HG03558 (cell line): Measurements from ENCODE around the gene TBR1.

Experiments
- ATAC-seq: cut with Tn5 transposase; IDR thresholded peaks from one replicate; pipeline ENCODE4 v1.9.1; 2021; ENCODE audit warnings: moderate number of reproducible peaks; ENCODE audit not compliant: unreplicated experiment; ENCODE audit errors: extremely low read depth

TBR1 gene

GRCh38 chr2:161415987-161416707 is at the start of gene TBR1:
Gene TBR1 (plus strand): TSS chr2:161416297. CDS start chr2:161416411, 114 bp downstream.
- ATAC-seq, result no peak

GRCh38 chr2:161367675-161368074 is 48.4 kb upstream of the TBR1 start:
- no peak for ATAC-seq

- ATAC-seq, result no peak
Measured at GRCh38 chr2:161369311-161369710, 46.8 kb upstream of the TBR1 start.

DNA sequence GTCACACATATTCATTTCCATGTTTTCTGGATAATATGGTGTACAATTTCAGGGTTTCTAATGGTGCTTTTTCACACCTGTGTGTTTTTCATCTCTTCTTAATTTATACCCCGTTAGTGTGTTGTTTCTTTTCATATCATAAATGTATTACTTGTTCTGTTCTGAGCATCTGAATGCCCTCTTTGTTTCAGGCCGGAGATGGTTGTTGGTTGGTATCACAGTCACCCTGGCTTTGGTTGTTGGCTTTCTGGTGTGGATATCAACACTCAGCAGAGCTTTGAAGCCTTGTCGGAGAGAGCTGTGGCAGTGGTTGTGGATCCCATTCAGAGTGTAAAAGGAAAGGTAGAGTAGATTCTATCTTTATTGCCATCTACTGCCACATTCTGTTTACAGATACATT is 45.1 kb upstream of the TBR1 start:
- ATAC-seq, result no peak

- no peak for ATAC-seq
Measured at GRCh38 chr2:161371869-161372268, 44.2 kb upstream of the TBR1 start.

GRCh38 chr2:161373942-161374341 is 42.2 kb upstream of the TBR1 start:
- no peak for ATAC-seq

GRCh38 chr2:161374446-161374845 is 41.7 kb upstream of the TBR1 start:
- ATAC-seq, result no peak

DNA sequence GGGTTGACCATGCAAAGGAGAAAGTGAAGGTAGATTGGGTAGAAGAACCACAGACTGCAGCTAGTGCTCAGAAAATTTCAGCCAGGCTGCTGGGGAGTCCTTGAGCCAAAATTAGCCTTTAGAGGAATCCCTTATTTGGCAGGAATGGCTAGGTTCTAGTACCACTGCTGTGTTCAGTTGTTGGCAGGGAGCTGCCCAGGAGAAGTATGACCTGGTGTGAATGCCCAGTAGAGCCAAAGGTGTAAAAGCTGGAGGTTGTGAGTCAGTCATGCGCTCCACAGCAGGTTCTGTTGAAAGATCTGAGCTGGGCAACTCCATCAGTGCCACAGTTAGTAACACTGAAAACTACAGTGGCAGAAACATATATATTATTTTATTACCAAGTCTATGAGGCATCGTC is 36.4 kb upstream of the TBR1 start:
- ATAC-seq, result no peak

- no peak for ATAC-seq
Measured at GRCh38 chr2:161381546-161381945, 34.6 kb upstream of the TBR1 start.

DNA sequence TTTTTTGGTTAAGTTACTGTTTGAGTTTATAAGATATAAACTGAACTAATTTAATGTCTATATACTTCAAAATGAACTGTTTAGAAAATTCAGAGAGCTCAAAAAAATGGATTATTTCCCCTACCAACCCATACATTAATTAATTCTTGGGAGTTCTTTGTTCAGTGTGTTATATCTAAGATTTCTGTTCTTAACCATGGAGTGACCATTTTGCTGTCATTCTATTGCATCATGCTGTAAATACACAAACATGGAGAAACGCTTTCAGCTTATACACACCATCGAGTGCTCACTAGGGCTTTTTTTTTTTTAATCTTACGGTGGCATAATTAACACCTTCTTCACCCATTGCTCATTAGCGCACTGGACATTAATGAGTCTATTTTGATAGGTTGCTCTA is 33.4 kb upstream of the TBR1 start:
- ATAC-seq, result no peak

DNA sequence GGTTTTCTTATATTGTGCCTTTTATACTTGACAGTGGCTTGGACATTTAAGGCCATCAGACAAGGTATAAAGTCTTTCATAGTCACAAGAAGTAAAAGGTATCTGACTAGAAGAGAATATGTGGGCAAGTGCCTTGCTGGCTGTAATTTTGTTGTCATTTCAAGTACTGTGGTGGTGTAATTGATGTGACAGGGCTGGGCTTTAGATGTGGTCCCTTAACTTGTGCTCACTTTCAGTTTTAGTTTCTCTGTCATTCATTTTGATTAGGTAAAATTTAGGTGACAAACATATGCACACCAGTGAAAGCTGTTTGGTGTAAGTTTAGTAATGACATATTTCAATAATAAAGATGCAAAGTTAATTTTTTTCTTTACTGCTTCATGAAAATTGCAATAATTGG is 31.2 kb upstream of the TBR1 start:
- ATAC-seq, result peak; percentile 70

DNA sequence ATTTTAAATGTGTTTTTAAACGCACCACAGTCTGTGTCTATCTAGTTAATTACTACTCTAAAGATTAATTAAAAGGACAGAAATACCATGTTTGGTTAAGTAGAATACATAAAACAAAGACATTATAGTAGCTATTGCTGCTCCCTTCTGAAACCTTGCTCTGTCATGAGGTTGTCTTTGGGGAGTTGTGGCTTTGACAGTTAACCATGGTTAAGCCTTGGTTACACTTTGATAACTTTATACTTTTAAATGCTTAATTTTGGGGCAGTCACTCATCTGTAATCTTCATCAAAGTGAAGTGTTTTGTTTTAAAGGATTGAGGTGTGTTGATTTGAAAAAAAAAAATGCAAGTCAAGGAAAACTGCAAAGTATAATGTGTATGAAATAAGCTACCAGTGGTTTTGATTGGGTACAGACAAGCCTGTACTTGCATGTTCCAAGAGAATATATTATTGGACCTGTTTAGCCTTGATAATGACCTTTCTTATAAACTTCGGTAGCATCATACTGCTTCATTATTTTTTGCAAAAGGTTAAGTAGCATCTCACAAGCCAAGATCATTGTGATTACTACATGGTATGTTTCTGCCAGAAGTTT is 29.8 kb upstream of the TBR1 start:
- ATAC-seq, result peak; percentile 48

DNA sequence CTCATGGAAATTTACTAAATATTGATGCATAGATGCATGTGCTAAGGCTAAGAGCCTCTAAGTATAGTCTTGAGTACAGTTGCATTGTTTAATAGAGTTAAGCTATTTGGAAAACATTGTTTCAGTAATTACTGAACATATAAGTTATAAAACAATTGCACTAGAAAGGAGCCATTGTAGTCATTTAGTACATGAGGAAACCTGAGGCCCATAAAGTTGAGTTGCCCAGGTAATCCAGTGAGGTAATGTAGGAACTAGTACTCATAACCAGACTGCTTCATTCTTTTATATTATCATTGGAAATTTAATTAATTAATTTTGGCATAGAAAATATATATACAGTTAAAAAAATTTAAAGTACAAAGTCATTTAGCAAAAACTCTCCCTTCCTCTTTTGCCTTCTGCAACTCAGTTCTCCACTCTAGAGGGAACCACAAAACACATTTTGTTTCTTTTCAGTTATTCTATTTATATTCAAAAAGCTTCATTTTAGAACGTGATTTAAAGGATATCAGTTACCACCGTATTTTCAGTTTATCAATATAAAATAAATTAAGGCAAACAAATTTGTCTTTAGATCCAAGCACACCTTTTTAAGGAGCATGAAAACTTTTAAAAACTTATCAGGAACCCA is 27.8 kb upstream of the TBR1 start:
- ATAC-seq, result no peak

DNA sequence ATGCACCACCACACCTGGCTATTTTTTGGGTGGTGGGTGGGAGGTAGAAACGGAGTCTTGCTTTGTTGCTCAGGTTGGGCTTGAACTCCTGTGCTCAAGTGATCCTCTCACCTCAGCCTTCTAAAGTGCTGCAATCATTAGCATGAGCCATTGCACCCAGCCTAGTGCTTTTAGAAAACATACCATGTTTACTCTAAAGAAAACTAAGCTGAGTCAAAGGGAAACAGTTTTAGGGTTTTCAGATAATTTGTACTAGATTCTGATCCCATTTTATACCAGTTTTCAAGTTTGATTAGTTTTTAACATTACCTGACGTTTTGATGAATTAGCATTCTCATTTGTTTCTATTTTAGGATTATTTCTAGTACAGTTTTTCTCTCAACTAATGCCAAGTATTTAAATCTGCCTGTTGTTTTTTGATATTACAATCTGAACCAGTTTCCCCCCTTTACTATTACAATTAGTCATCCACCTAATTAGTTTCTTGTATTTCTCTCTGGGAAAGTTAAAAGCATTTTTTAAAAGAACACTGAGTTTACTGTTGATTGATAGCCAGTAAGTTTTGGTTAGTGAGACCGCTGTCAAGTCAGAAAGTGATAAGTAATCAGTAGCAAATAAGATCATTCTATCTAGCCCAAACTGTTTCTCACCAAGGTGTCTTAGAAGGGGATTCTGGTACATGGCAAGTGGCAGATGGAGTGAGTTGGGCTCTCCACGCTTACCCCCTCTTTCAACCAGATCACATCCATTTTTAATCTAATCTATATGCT is 24.2 kb upstream of the TBR1 start:
- ATAC-seq, result no peak

GRCh38 chr2:161400076-161400475 is 16.0 kb upstream of the TBR1 start:
- ATAC-seq, result no peak

DNA sequence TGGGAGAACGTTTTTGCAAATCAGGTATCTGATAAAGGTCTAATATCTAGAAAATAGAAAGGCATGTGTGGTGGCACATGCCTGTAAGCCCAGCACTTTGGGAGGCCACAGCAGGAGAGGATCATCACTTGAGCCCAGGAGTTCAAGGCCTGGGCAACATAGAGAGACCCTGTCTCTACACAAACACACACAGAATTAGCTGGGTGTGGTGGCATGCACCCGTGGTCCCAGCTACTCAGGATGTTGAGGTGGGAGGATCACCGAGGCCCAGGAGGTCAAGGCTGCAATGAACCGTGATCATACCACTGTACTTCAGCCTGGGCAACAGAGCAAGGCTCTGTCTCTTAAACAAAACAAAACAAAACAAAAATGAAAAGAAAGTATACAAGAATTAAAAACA is 13.8 kb upstream of the TBR1 start:
- ATAC-seq, result no peak

- ATAC-seq, result no peak
Measured at GRCh38 chr2:161406316-161406715, 9.8 kb upstream of the TBR1 start.

DNA sequence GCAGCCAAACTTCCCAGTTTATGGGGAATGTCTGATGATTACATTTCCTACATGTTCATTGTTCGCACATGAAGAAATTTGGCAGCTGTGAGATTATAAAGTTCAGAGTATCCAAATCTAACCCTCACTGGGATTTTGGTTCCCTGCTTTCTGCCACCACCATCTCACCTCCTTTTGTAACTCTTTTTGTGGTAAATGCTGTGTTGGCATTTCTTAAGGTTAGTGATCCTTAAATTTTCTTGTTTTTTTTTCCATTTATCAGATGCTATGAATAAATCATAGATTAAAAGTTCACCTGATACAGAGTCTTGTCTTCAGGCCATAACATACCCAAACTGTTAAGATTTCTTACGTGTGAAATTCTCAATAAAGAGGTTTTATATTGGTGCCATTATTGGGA is 8.5 kb upstream of the TBR1 start:
- ATAC-seq, result no peak

DNA sequence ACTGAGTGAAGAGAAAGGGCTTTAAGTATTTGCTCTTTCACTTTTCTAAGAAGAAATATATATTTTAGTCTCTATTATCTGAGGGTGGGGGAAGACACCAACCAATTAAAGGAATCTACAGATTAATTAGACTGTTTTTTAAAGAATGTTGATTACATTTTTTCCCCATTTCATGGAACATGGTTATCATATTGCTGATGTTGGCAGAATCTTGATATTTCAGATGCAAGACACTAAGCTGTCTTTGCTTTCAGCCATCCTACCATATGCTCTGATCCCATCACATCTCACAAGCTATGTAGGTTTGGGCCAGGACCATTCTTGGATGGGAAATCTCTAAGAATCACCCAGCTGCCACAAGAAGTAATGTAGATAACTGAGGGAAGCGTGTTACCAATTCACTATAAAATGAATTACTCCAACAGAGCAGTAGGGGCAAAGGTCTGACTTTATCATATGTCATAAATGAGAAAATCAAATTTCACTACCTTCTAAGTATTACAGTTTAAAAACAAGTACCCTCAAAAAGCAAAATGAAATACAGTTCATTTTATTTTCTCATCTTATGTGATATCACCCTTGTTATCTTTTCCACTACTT is 6.7 kb upstream of the TBR1 start:
- no peak for ATAC-seq

DNA sequence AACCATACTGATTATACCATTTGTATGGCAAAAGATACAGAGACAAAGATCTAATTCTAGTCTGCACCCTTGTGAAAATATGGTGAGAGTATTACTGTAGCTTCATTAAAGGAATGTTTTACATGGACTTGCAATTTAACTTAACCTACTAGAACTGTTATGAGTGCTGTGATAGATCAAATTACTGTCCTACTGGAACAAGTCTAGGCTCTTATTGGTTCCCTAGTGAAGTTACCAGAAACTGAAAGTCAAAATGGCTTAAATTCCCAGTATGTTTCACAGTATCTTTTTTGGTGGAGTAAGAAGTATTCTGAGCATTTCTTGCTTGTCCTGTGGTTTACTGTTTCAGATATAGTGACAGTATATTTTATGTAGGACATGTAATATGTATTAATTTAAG is 3.8 kb upstream of the TBR1 start:
- ATAC-seq, result no peak
